Measurements from ENCODE around the gene BRPF3. TPM values are rescaled to one million over a fixed set of nuclear protein-coding genes. Genes with fewer than 3 reads are reported as not detected.

BRPF3 gene
- polyA plus RNA-seq, 2 donors, result 6.5 to 7.7 TPM

GRCh38 chr6:36249536-36249935 lies 53.0 kb downstream of the BRPF3 start:
- 77 to 83% methylated on average over 5 of the region's 5 CpGs for WGBS, 2 donors
- Histone ChIP-seq H3K9me3 (ENCODE audit: control insufficient read depth in 2 of 2, insufficient read depth in 1 of 2, low read depth in 1 of 2, low read length in 1 of 2) (no peaks in the 10 kb centered on the region), H3K36me3 (ENCODE audit: control insufficient read depth in 2 of 2, insufficient read depth in 2 of 2, low read length in 1 of 2) (no peaks in the 10 kb centered on the region), H3K4me1 (ENCODE audit: control insufficient read depth in 2 of 2, insufficient read depth in 2 of 2, low read length in 1 of 2) (peaks cover 0 to 2% of the 10 kb centered on the region in 2 donors), H3K27me3 (ENCODE audit: control insufficient read depth in 1 of 2, insufficient read depth in 2 of 2, low read length in 2 of 2) (no peaks in the 10 kb centered on the region), H3K27ac (ENCODE audit: low read depth in 2 of 2, low read length in 1 of 2) (no peak overlapping the region), H3K4me3 (ENCODE audit: low read depth in 1 of 2, low read length in 2 of 2) (no peak overlapping the region)

- Histone ChIP-seq H3K27ac (ENCODE audit: low read depth in 2 of 2, low read length in 1 of 2) (no peak overlapping the region), H3K27me3 (ENCODE audit: control insufficient read depth in 1 of 2, insufficient read depth in 2 of 2, low read length in 2 of 2) (no peaks in the 10 kb centered on the region), H3K4me1 (ENCODE audit: control insufficient read depth in 2 of 2, insufficient read depth in 2 of 2, low read length in 1 of 2) (no peaks in the 10 kb centered on the region), H3K9me3 (ENCODE audit: control insufficient read depth in 2 of 2, insufficient read depth in 1 of 2, low read depth in 1 of 2, low read length in 1 of 2) (no peaks in the 10 kb centered on the region), H3K4me3 (ENCODE audit: low read depth in 1 of 2, low read length in 2 of 2) (no peak overlapping the region), H3K36me3 (ENCODE audit: control insufficient read depth in 2 of 2, insufficient read depth in 2 of 2, low read length in 1 of 2) (no peaks in the 10 kb centered on the region)
- 90 to 96% methylated on average over 2 of the region's 2 CpGs for WGBS, 2 donors
Measured at GRCh38 chr6:36252005-36252404, 55.5 kb downstream of the BRPF3 start.

- Histone ChIP-seq H3K9me3 (ENCODE audit: control insufficient read depth in 2 of 2, insufficient read depth in 1 of 2, low read depth in 1 of 2, low read length in 1 of 2) (peaks cover 0 to 2% of the 10 kb centered on the region in 2 donors), H3K27ac (ENCODE audit: low read depth in 2 of 2, low read length in 1 of 2) (no peak overlapping the region), H3K27me3 (ENCODE audit: control insufficient read depth in 1 of 2, insufficient read depth in 2 of 2, low read length in 2 of 2) (no peaks in the 10 kb centered on the region), H3K36me3 (ENCODE audit: control insufficient read depth in 2 of 2, insufficient read depth in 2 of 2, low read length in 1 of 2) (no peaks in the 10 kb centered on the region), H3K4me3 (ENCODE audit: low read depth in 1 of 2, low read length in 2 of 2) (no peak overlapping the region), H3K4me1 (ENCODE audit: control insufficient read depth in 2 of 2, insufficient read depth in 2 of 2, low read length in 1 of 2) (peaks cover 0 to 7% of the 10 kb centered on the region in 2 donors)
- WGBS, 2 donors, result 75 to 81% methylated on average over 9 of the region's 9 CpGs
Measured at GRCh38 chr6:36263390-36264000, 67.0 kb downstream of the BRPF3 start.

- H3K9me3 ChIP-seq (ENCODE audit: control insufficient read depth in 2 of 2, insufficient read depth in 1 of 2, low read depth in 1 of 2, low read length in 1 of 2), result peaks cover 0 to 2% of the 10 kb centered on the region in 2 donors
- no peak overlapping the region for H3K4me3 ChIP-seq (ENCODE audit: low read depth in 1 of 2, low read length in 2 of 2)
- H3K27me3 ChIP-seq (ENCODE audit: control insufficient read depth in 1 of 2, insufficient read depth in 2 of 2, low read length in 2 of 2), result no peaks in the 10 kb centered on the region
- H3K4me1 ChIP-seq (ENCODE audit: control insufficient read depth in 2 of 2, insufficient read depth in 2 of 2, low read length in 1 of 2), result peaks cover 4 to 13% of the 10 kb centered on the region in 2 donors
- no peaks in the 10 kb centered on the region for H3K36me3 ChIP-seq (ENCODE audit: control insufficient read depth in 2 of 2, insufficient read depth in 2 of 2, low read length in 1 of 2)
- WGBS, 2 donors, result 81 to 82% methylated on average over 1 of the region's 1 CpG
- no peak overlapping the region for H3K27ac ChIP-seq (ENCODE audit: low read depth in 2 of 2, low read length in 1 of 2)
Measured at GRCh38 chr6:36265744-36266143, 69.2 kb downstream of the BRPF3 start.

- Histone ChIP-seq H3K4me3 (ENCODE audit: low read depth in 1 of 2, low read length in 2 of 2) (no peak overlapping the region), H3K36me3 (ENCODE audit: control insufficient read depth in 2 of 2, insufficient read depth in 2 of 2, low read length in 1 of 2) (no peaks in the 10 kb centered on the region), H3K9me3 (ENCODE audit: control insufficient read depth in 2 of 2, insufficient read depth in 1 of 2, low read depth in 1 of 2, low read length in 1 of 2) (peaks cover 0 to 2% of the 10 kb centered on the region in 2 donors), H3K4me1 (ENCODE audit: control insufficient read depth in 2 of 2, insufficient read depth in 2 of 2, low read length in 1 of 2) (peaks cover 4 to 13% of the 10 kb centered on the region in 2 donors), H3K27ac (ENCODE audit: low read depth in 2 of 2, low read length in 1 of 2) (no peak overlapping the region), H3K27me3 (ENCODE audit: control insufficient read depth in 1 of 2, insufficient read depth in 2 of 2, low read length in 2 of 2) (no peaks in the 10 kb centered on the region)
- WGBS, 2 donors, result 88 to 89% methylated on average over 13 of the region's 13 CpGs
Measured at GRCh38 chr6:36266913-36267644, 70.5 kb downstream of the BRPF3 start.

GRCh38 chr6:36267731-36268477 lies 71.4 kb downstream of the BRPF3 start:
- Histone ChIP-seq H3K4me1 (ENCODE audit: control insufficient read depth in 2 of 2, insufficient read depth in 2 of 2, low read length in 1 of 2) (peaks cover 4 to 13% of the 10 kb centered on the region in 2 donors), H3K9me3 (ENCODE audit: control insufficient read depth in 2 of 2, insufficient read depth in 1 of 2, low read depth in 1 of 2, low read length in 1 of 2) (peaks cover 0 to 2% of the 10 kb centered on the region in 2 donors), H3K27me3 (ENCODE audit: control insufficient read depth in 1 of 2, insufficient read depth in 2 of 2, low read length in 2 of 2) (no peaks in the 10 kb centered on the region), H3K27ac (ENCODE audit: low read depth in 2 of 2, low read length in 1 of 2) (no peak overlapping the region), H3K4me3 (ENCODE audit: low read depth in 1 of 2, low read length in 2 of 2) (no peak overlapping the region), H3K36me3 (ENCODE audit: control insufficient read depth in 2 of 2, insufficient read depth in 2 of 2, low read length in 1 of 2) (no peaks in the 10 kb centered on the region)
- 84 to 91% methylated on average over 4 of the region's 4 CpGs for WGBS, 2 donors

- H3K36me3 ChIP-seq (ENCODE audit: control insufficient read depth in 2 of 2, insufficient read depth in 2 of 2, low read length in 1 of 2), result no peaks in the 10 kb centered on the region
- H3K4me3 ChIP-seq (ENCODE audit: low read depth in 1 of 2, low read length in 2 of 2), result no peak overlapping the region
- peaks cover 4 to 13% of the 10 kb centered on the region in 2 donors for H3K4me1 ChIP-seq (ENCODE audit: control insufficient read depth in 2 of 2, insufficient read depth in 2 of 2, low read length in 1 of 2)
- H3K27ac ChIP-seq (ENCODE audit: low read depth in 2 of 2, low read length in 1 of 2), result no peak overlapping the region
- H3K9me3 ChIP-seq (ENCODE audit: control insufficient read depth in 2 of 2, insufficient read depth in 1 of 2, low read depth in 1 of 2, low read length in 1 of 2), result peaks cover 0 to 2% of the 10 kb centered on the region in 2 donors
- WGBS, 2 donors, result 47 to 52% methylated on average over 12 of the region's 12 CpGs
- no peaks in the 10 kb centered on the region for H3K27me3 ChIP-seq (ENCODE audit: control insufficient read depth in 1 of 2, insufficient read depth in 2 of 2, low read length in 2 of 2)
Measured at GRCh38 chr6:36268478-36269275, 72.1 kb downstream of the BRPF3 start.

GRCh38 chr6:36269834-36270705 lies 73.5 kb downstream of the BRPF3 start, which contains the start of gene PNPLA1:
PNPLA1 (plus strand) TSS chr6:36270060; CDS start chr6:36270460, 400 bp downstream.
- Histone ChIP-seq H3K9me3 (ENCODE audit: control insufficient read depth in 2 of 2, insufficient read depth in 1 of 2, low read depth in 1 of 2, low read length in 1 of 2) (peaks cover 0 to 2% of the 10 kb centered on the region in 2 donors), H3K4me3 (ENCODE audit: low read depth in 1 of 2, low read length in 2 of 2) (no peak within 1 kb of the TSS), H3K27ac (ENCODE audit: low read depth in 2 of 2, low read length in 1 of 2) (peak within 1 kb of the TSS in 1 of 2 donors; percentile 5), H3K27me3 (ENCODE audit: control insufficient read depth in 1 of 2, insufficient read depth in 2 of 2, low read length in 2 of 2) (no peaks in the 10 kb centered on the region), H3K36me3 (ENCODE audit: control insufficient read depth in 2 of 2, insufficient read depth in 2 of 2, low read length in 1 of 2) (no peaks in the 10 kb centered on the region), H3K4me1 (ENCODE audit: control insufficient read depth in 2 of 2, insufficient read depth in 2 of 2, low read length in 1 of 2) (peaks cover 4 to 13% of the 10 kb centered on the region in 2 donors)
- 58 to 68% methylated on average over 32 of the region's 32 CpGs for WGBS, 2 donors
